ENCODE results near the gene KAT14.
"Not testable (repeated sequence)": the region's sequence is repeated elsewhere in the genome, so short reads cannot be mapped to it uniquely, and the experiment has no call there.

KAT14 gene

GRCh38 chr20:18165553-18165952 lies 27.9 kb downstream of the KAT14 start:
- no peak for DNase-seq

GRCh38 chr20:18166241-18166881 lies 28.7 kb downstream of the KAT14 start:
- DNase-seq, result no peak

- no peak for DNase-seq
Observed at GRCh38 chr20:18166950-18167349, 29.3 kb downstream of the KAT14 start.

- DNase-seq, result no peak
Observed at GRCh38 chr20:18172379-18172778, 34.7 kb downstream of the KAT14 start.

GRCh38 chr20:18174906-18175683 lies 37.4 kb downstream of the KAT14 start:
- DNase-seq, result no peak

- no peak for DNase-seq
Observed at GRCh38 chr20:18176318-18176785, 38.7 kb downstream of the KAT14 start.

GRCh38 chr20:18180366-18180765 lies 42.7 kb downstream of the KAT14 start:
- not testable (repeated sequence) for DNase-seq

GRCh38 chr20:18180815-18181214 lies 43.2 kb downstream of the KAT14 start:
- DNase-seq, result no peak

- no peak for DNase-seq
Observed at GRCh38 chr20:18187020-18187419, 49.4 kb downstream of the KAT14 start.

- DNase-seq, result no peak
Observed at GRCh38 chr20:18188434-18188833, 50.8 kb downstream of the KAT14 start.

GRCh38 chr20:18190338-18191233 lies 52.9 kb downstream of the KAT14 start:
- DNase-seq, result no peak

GRCh38 chr20:18191306-18191705 lies 53.6 kb downstream of the KAT14 start:
- no peak for DNase-seq

- not testable (repeated sequence) for DNase-seq
Observed at GRCh38 chr20:18194461-18194860, 56.8 kb downstream of the KAT14 start.

- DNase-seq, result no peak
Observed at GRCh38 chr20:18195931-18196330, 58.3 kb downstream of the KAT14 start.

- no peak for DNase-seq
Observed at GRCh38 chr20:18197382-18198070, 59.9 kb downstream of the KAT14 start.

GRCh38 chr20:18202966-18203365 lies 65.3 kb downstream of the KAT14 start:
- no peak for DNase-seq

GRCh38 chr20:18203700-18204099 lies 66.0 kb downstream of the KAT14 start:
- DNase-seq, result not testable (repeated sequence)

- DNase-seq, result no peak
Observed at GRCh38 chr20:18213002-18213401, 75.3 kb downstream of the KAT14 start.

GRCh38 chr20:18215566-18215965 lies 77.9 kb downstream of the KAT14 start:
- no peak for DNase-seq

- DNase-seq, result no peak
Observed at GRCh38 chr20:18218280-18218679, 80.6 kb downstream of the KAT14 start.

- DNase-seq, result no peak
Observed at GRCh38 chr20:18223409-18223808, 85.7 kb downstream of the KAT14 start.

GRCh38 chr20:18224968-18225568 lies 87.4 kb downstream of the KAT14 start:
- no peak for DNase-seq
